ENCODE data around the gene MIXL1. TPM values are rescaled to one million over a fixed set of nuclear protein-coding genes. Genes with fewer than 3 reads are reported as not detected.

The MIXL1 gene
- total and polyA plus RNA-seq, 2 of the 13 experiments (the other 11 are each of a cell fraction or from before 2014, with no cell fraction given): 7.6 to 18.5 TPM

- TF ChIP-seq ADNP (CRISPR knock-in tag; IDR thresholded peaks at IDR 0.05) (no peak), ESRRA (CRISPR knock-in tag; IDR thresholded peaks at IDR 0.05; ENCODE audit: low read depth) (no peak), SMAD3 (CRISPR knock-in tag; IDR thresholded peaks at IDR 0.05) (no peak), PPARG (CRISPR knock-in tag; conservative IDR thresholded peaks at IDR 0.05) (no peak), POLR2A (IDR thresholded peaks at IDR 0.05; ENCODE audit: insufficient read depth in 1 of 2, low read depth in 2 of 2, low read length in 2 of 2) (no peak), HNRNPH1 (optimal IDR thresholded peaks at IDR 0.05; ENCODE audit: low read depth, low read length) (no peak), AKNA (CRISPR knock-in tag; IDR thresholded peaks at IDR 0.05; ENCODE audit: borderline replicate concordance) (no peak), SIN3B (IDR thresholded peaks at IDR 0.05; ENCODE audit: low read length) (no peak), HNRNPLL (IDR thresholded peaks at IDR 0.05; ENCODE audit: low read depth, low read length, poor library complexity, severe bottlenecking) (no peak), MNT (IDR thresholded peaks at IDR 0.05) (no peak), BRD4 (CRISPR knock-in tag; IDR thresholded peaks at IDR 0.05) (no peak)
- TF ChIP-seq, protein P1, sequence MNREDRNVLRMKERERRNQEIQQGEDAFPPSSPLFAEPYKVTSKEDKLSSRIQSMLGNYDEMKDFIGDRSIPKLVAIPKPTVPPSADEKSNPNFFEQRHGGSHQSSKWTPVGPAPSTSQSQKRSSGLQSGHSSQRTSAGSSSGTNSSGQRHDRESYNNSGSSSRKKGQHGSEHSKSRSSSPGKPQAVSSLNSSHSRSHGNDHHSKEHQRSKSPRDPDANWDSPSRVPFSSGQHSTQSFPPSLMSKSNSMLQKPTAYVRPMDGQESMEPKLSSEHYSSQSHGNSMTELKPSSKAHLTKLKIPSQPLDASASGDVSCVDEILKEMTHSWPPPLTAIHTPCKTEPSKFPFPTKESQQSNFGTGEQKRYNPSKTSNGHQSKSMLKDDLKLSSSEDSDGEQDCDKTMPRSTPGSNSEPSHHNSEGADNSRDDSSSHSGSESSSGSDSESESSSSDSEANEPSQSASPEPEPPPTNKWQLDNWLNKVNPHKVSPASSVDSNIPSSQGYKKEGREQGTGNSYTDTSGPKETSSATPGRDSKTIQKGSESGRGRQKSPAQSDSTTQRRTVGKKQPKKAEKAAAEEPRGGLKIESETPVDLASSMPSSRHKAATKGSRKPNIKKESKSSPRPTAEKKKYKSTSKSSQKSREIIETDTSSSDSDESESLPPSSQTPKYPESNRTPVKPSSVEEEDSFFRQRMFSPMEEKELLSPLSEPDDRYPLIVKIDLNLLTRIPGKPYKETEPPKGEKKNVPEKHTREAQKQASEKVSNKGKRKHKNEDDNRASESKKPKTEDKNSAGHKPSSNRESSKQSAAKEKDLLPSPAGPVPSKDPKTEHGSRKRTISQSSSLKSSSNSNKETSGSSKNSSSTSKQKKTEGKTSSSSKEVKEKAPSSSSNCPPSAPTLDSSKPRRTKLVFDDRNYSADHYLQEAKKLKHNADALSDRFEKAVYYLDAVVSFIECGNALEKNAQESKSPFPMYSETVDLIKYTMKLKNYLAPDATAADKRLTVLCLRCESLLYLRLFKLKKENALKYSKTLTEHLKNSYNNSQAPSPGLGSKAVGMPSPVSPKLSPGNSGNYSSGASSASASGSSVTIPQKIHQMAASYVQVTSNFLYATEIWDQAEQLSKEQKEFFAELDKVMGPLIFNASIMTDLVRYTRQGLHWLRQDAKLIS (CRISPR knock-in tag; IDR thresholded peaks at IDR 0.05): no peak
- 94% methylated on average over 8 of the region's 8 CpGs for WGBS (ENCODE audit: low lambda C conversion rate)
- Histone ChIP-seq H4K20me1 (ENCODE audit: insufficient read depth, low read length) (peaks cover 36% of the 10 kb centered on the region), H3K27ac (ENCODE audit: extremely low read length, insufficient read depth, low read length) (no peak overlapping the region), H3K79me2 (ENCODE audit: insufficient read depth, low read length) (peaks cover 92% of the 10 kb centered on the region), H3K4me1 (ENCODE audit: insufficient read depth, low read length) (peaks cover 9% of the 10 kb centered on the region), H2AFZ (ENCODE audit: low read length) (no peak overlapping the region), H3K36me3 (replicated peaks in 1 of 2; ENCODE audit: control insufficient read depth in 1 of 2, insufficient read depth in 2 of 2, low read length in 2 of 2) (peaks cover 8 to 25% of the 10 kb centered on the region in 2 experiments; a peak in 4 of 5 replicates), H3K4me2 (ENCODE audit: low read depth, low read length) (no peak overlapping the region), H3K9ac (ENCODE audit: insufficient read depth, low read depth, low read length) (no peak overlapping the region), H3K4me3 (replicated peaks in 1 of 3; ENCODE audit: insufficient read depth in 1 of 3, low read depth in 2 of 3, low read length in 3 of 3) (no peak overlapping the region), H3K27me3 (ENCODE audit: control insufficient read depth in 1 of 2, insufficient read depth in 2 of 2, low read length in 2 of 2) (no peaks in the 10 kb centered on the region), H3K9me3 (ENCODE audit: low read length) (no peaks in the 10 kb centered on the region)
- no peak for DNase-seq (ENCODE audit: low spot score)
- ATAC-seq: no peak
- POLR2A ChIA-PET: no interaction called here
- no TSS peak for BruUV-seq (replicated peaks)
- CTCF ChIA-PET (ENCODE audit: low intra/inter-chr PET ratio, low total read pairs): no interaction called here
- in situ Hi-C loops (cut with HindIII; ENCODE audit: extremely low pct_ligation_motif_present, low pct_unique_long_range_greater_than_20kb): no loop called here
- intact Hi-C loops (cut with micrococcal nuclease; ENCODE audit: unreplicated experiment): no loop called here
- no peak for FAIRE-seq
Observed at GRCh38 chr1:226176870-226177269, 46.6 kb upstream of the MIXL1 start.
